HCT116 (cell line): ENCODE results near the gene CHFR. TPM values are rescaled to one million over a fixed set of nuclear protein-coding genes. Genes with fewer than 3 reads are reported as not detected.

Experiments used
- ATAC-seq: fragments of 200-7000 bp; cut with Tn5 transposase; 2 replicates; pipeline ENCODE4 v1.9.1; 2020; ENCODE audit warnings: mild to moderate bottlenecking, moderate library complexity
- BruUV-seq: library from RNA; stranded (reverse); fragments of 400-500 nt; replicated peaks from 2 replicates; lab custom pipeline; 2021; lab: Mats Ljungman, UMichigan
- CTCF ChIA-PET: fragments of 300-600 bp; sonication (Branson Sonifier 250); formaldehyde crosslinking; loops from one replicate; lab custom pipeline; 2021; ENCODE audit warnings: antibody characterized with exemption; lab: Charles Lee
- POLR2A ChIA-PET: fragments of 300-600, 350-600 bp; sonication (Branson Sonifier 250); formaldehyde crosslinking; loops from one replicate; lab custom pipeline; 2021; ENCODE audit warnings: antibody characterized with exemption; lab: Charles Lee
- RAD21 ChIA-PET, 2 experiments: fragments of 300-600 bp; sonication (Branson Sonifier 250); formaldehyde crosslinking; loops; one replicate each; lab custom pipeline; 2023; ENCODE audit warnings: low total read pairs in 2 of 2; ENCODE audit not compliant: uncharacterized antibody in 2 of 2, unreplicated experiment in 2 of 2, low non-redundant PET in 1 of 2; lab: Charles Lee
- DNase-seq: peaks from one replicate; pipeline ENCODE4 v3.0.0-alpha.2; 2010; ENCODE audit warnings: low read depth, low spot score
- H2AFZ ChIP-seq: fragments of 200-600 bp; shearing (Covaris generic), sonication (generic); 2 replicates; pipeline ENCODE4 v1.6.1; 2017; ENCODE audit warnings: low read depth, mixed run types, mixed read lengths, antibody characterized with exemption, low read length; ENCODE audit not compliant: poor library complexity, severe bottlenecking
- H3K27ac ChIP-seq: 2 replicates; pipeline ENCODE4 v1.5.1; 2012; ENCODE audit warnings: low read depth, low read length
- H3K27me3 ChIP-seq: fragments of 200-600 bp; sonication (generic); 2 replicates; pipeline ENCODE4 v1.6.1; 2016; ENCODE audit warnings: mixed run types, low read length, mixed read lengths; ENCODE audit not compliant: insufficient read depth
- H3K36me3 ChIP-seq, 2 experiments: fragments of 200-500 bp in 1 of 2; fragments of 200-600 bp in 1 of 2; sonication (Bioruptor generic) in 1 of 2; sonication (generic) in 1 of 2; 2 replicates each; pipeline versions ENCODE4 v1.5.1 to v1.6.1; 2014 to 2016; ENCODE audit warnings: low read length in 2 of 2, inconsistent platforms in 1 of 2, mixed read lengths in 1 of 2, mixed run types in 1 of 2; ENCODE audit not compliant: insufficient read depth in 2 of 2, control insufficient read depth in 1 of 2
- H3K4me1 ChIP-seq, 2 experiments: fragments of 200-600 bp in 1 of 2; sonication (generic) in 1 of 2; 2 replicates each; pipeline versions ENCODE4 v1.5.1 to v1.6.1; 2012 to 2017; ENCODE audit warnings: low read length in 2 of 2, inconsistent platforms in 1 of 2, mild to moderate bottlenecking in 1 of 2, mixed read lengths in 1 of 2, mixed run types in 1 of 2, moderate library complexity in 1 of 2; ENCODE audit not compliant: insufficient read depth in 2 of 2, control insufficient read depth in 1 of 2
- H3K4me2 ChIP-seq: fragments of 200-600 bp; sonication (generic); 2 replicates; pipeline ENCODE4 v1.6.1; 2017; ENCODE audit warnings: mixed run types, low read length, mixed read lengths
- H3K4me3 ChIP-seq, 2 experiments: fragments of 200-600 bp in 1 of 2; sonication (generic) in 1 of 2; replicated peaks in 1 of 2; 2 replicates each; pipeline ENCODE4 v1.5.1; 2011 to 2016; ENCODE audit warnings: low read length in 2 of 2, control low read depth in 1 of 2, low read depth in 1 of 2, mild to moderate bottlenecking in 1 of 2, mixed read lengths in 1 of 2, mixed run types in 1 of 2
- H3K79me2 ChIP-seq: fragments of 200-600 bp; sonication (generic); 2 replicates; pipeline ENCODE4 v1.6.1; 2017; ENCODE audit warnings: mild to moderate bottlenecking, mixed run types, low read length, moderate library complexity, mixed read lengths; ENCODE audit not compliant: insufficient read depth
- H3K9ac ChIP-seq: fragments of 200-600 bp; sonication (generic); 2 replicates; pipeline ENCODE4 v1.6.1; 2016; ENCODE audit warnings: low read length, mixed read lengths
- H3K9me2 ChIP-seq: fragments of 200-600 bp; sonication (generic), shearing (Covaris generic); 2 replicates; pipeline ENCODE4 v1.6.1; 2017; ENCODE audit warnings: mixed run types, mild to moderate bottlenecking, moderate library complexity; ENCODE audit not compliant: insufficient read depth
- H3K9me3 ChIP-seq, 2 experiments: fragments of 200-500 bp in 1 of 2; fragments of 200-600 bp in 1 of 2; sonication (Bioruptor generic) in 1 of 2; sonication (generic) in 1 of 2; 2 replicates each; pipeline ENCODE4 v1.6.1; 2014 to 2017; ENCODE audit warnings: low read length in 2 of 2, mixed read lengths in 2 of 2, inconsistent platforms in 1 of 2, low read depth in 1 of 2, mild to moderate bottlenecking in 1 of 2, mixed run types in 1 of 2, moderate library complexity in 1 of 2; ENCODE audit not compliant: control insufficient read depth in 1 of 2, insufficient read depth in 1 of 2
- H4K20me1 ChIP-seq: fragments of 200-600 bp; sonication (generic), shearing (Covaris generic); 2 replicates; pipeline ENCODE4 v1.6.1; 2017; ENCODE audit warnings: mixed run types, mild to moderate bottlenecking, moderate library complexity; ENCODE audit not compliant: insufficient read depth
- ATF3 ChIP-seq: IDR thresholded peaks from 2 replicates; pipeline ENCODE4 v1.6.1; 2012
- CBX3 ChIP-seq: IDR thresholded peaks from 2 replicates; pipeline ENCODE4 v1.6.1; 2012; ENCODE audit warnings: low read depth
- CEBPB ChIP-seq: IDR thresholded peaks from 2 replicates; pipeline ENCODE4 v1.6.1; 2012; ENCODE audit warnings: low read depth
- EGR1 ChIP-seq: IDR thresholded peaks from 2 replicates; pipeline ENCODE4 v1.6.1; 2012; ENCODE audit warnings: low read depth
- ELF1 ChIP-seq: IDR thresholded peaks from 2 replicates; pipeline ENCODE4 v1.6.1; 2012; ENCODE audit warnings: low read depth, borderline replicate concordance
- EZH2 ChIP-seq: fragments of 200-600 bp; sonication (generic); IDR thresholded peaks from 2 replicates; pipeline ENCODE4 v1.6.1; 2017; ENCODE audit warnings: antibody characterized with exemption, mixed run types
- EZH2phosphoT487 ChIP-seq: fragments of 200-600 bp; IDR thresholded peaks from 2 replicates; pipeline ENCODE4 v1.6.1; 2018; ENCODE audit warnings: antibody characterized with exemption, borderline replicate concordance
- JUND ChIP-seq: IDR thresholded peaks from 2 replicates; pipeline ENCODE4 v1.6.1; 2012
- MAX ChIP-seq: IDR thresholded peaks from 2 replicates; pipeline ENCODE4 v1.6.1; 2012
- POLR2A ChIP-seq: IDR thresholded peaks from 2 replicates; pipeline ENCODE4 v1.7.0; 2011; ENCODE audit warnings: borderline replicate concordance; ENCODE audit not compliant: insufficient read depth, insufficient read length; ENCODE audit errors: extremely low read depth
- POLR2AphosphoS5 ChIP-seq: IDR thresholded peaks from 2 replicates; pipeline ENCODE4 v1.6.1; 2011; ENCODE audit warnings: mild to moderate bottlenecking, low read depth, low read length, moderate library complexity
- RAD21 ChIP-seq: IDR thresholded peaks from 2 replicates; pipeline ENCODE4 v1.6.1; 2012; ENCODE audit warnings: low read depth, mild to moderate bottlenecking
- REST ChIP-seq: IDR thresholded peaks from 2 replicates; pipeline ENCODE4 v1.6.1; 2012; ENCODE audit warnings: low read depth
- SIN3A ChIP-seq: IDR thresholded peaks from 2 replicates; pipeline ENCODE4 v1.6.1; 2012; ENCODE audit warnings: low read depth
- SRF ChIP-seq: IDR thresholded peaks from 2 replicates; pipeline ENCODE4 v1.6.1; 2012; ENCODE audit warnings: low read depth
- TCF7L2 ChIP-seq: IDR thresholded peaks from 2 replicates; pipeline ENCODE4 v1.7.0; 2011; ENCODE audit warnings: borderline replicate concordance, inconsistent platforms; ENCODE audit not compliant: insufficient read depth, insufficient read length; ENCODE audit errors: extremely low read depth
- YY1 ChIP-seq: IDR thresholded peaks from 2 replicates; pipeline ENCODE4 v1.6.1; 2011; ENCODE audit warnings: low read length, low read depth, moderate library complexity, mild to moderate bottlenecking; ENCODE audit not compliant: insufficient replicate concordance; ENCODE audit errors: extremely low read depth
- ZBTB33 ChIP-seq: IDR thresholded peaks from 2 replicates; pipeline ENCODE4 v1.6.1; 2011; ENCODE audit warnings: mild to moderate bottlenecking, low read length, moderate library complexity; ENCODE audit not compliant: insufficient replicate concordance; ENCODE audit errors: extremely low read depth
- intact Hi-C: fragments of 100-400 bp; cut with micrococcal nuclease; formaldehyde crosslinking; loops from 2 replicates; pipeline ENCODE4 v1.10.0; 2022
- total RNA-seq: library from RNA; stranded (reverse); gene quantifications from one replicate; pipeline ENCODE4 v1.2.1, GENCODE V29; 2021; ENCODE audit not compliant: unreplicated experiment
- TF ChIP-seq, protein P1 (sequence below), 3 experiments: fragments of 200-600 bp in 1 of 3; sonication (generic) in 1 of 3; IDR thresholded peaks in 2 of 3; conservative IDR thresholded peaks in 1 of 3; 2 replicates each; pipeline ENCODE4 v1.5.1; 2012 to 2017; ENCODE audit warnings: low read depth in 2 of 3, low read length in 2 of 3, antibody characterized with exemption in 1 of 3, borderline replicate concordance in 1 of 3, control low read depth in 1 of 3, mild to moderate bottlenecking in 1 of 3, mixed read lengths in 1 of 3, mixed run types in 1 of 3, moderate library complexity in 1 of 3; ENCODE audit not compliant: insufficient read depth in 1 of 3

Gene CHFR
- total RNA-seq, 1 experiment from 2014 or later, result 0.39 TPM

- DNase-seq (no peak), ATAC-seq (no peak)
- H3K4me3 ChIP-seq, result no peak overlapping the region
- POLR2A ChIA-PET, result no interaction called here
- H3K27me3 ChIP-seq, result no peaks in the 10 kb centered on the region
- no peaks in the 10 kb centered on the region for H3K9me3 ChIP-seq
- TF ChIP-seq CBX3, result no peak
- TF ChIP-seq TCF7L2, result no peak
- no peak for TF ChIP-seq POLR2A
- no peak for TF ChIP-seq SRF
- no peak for TF ChIP-seq SIN3A
- no peak for TF ChIP-seq POLR2AphosphoS5
- TF ChIP-seq ELF1, result no peak
- TF ChIP-seq EZH2, result no peak
- no peak for TF ChIP-seq ZBTB33
- TF ChIP-seq JUND, result no peak
- TF ChIP-seq, protein P1, sequence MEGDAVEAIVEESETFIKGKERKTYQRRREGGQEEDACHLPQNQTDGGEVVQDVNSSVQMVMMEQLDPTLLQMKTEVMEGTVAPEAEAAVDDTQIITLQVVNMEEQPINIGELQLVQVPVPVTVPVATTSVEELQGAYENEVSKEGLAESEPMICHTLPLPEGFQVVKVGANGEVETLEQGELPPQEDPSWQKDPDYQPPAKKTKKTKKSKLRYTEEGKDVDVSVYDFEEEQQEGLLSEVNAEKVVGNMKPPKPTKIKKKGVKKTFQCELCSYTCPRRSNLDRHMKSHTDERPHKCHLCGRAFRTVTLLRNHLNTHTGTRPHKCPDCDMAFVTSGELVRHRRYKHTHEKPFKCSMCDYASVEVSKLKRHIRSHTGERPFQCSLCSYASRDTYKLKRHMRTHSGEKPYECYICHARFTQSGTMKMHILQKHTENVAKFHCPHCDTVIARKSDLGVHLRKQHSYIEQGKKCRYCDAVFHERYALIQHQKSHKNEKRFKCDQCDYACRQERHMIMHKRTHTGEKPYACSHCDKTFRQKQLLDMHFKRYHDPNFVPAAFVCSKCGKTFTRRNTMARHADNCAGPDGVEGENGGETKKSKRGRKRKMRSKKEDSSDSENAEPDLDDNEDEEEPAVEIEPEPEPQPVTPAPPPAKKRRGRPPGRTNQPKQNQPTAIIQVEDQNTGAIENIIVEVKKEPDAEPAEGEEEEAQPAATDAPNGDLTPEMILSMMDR (IDR thresholded peaks at IDR 0.05 in 2 of 3, conservative IDR thresholded peaks at IDR 0.05 in 1 of 3; ENCODE audit: borderline replicate concordance in 1 of 3, insufficient read depth in 1 of 3, low read depth in 2 of 3, low read length in 2 of 3), result no peak
- no peak for TF ChIP-seq YY1
- no peak for TF ChIP-seq RAD21
- TF ChIP-seq EZH2phosphoT487, result no peak
- no peak for TF ChIP-seq CEBPB
- TF ChIP-seq REST, result no peak
- no peak for TF ChIP-seq MAX
- TF ChIP-seq ATF3, result no peak
- no peak for TF ChIP-seq EGR1
- H3K4me2 ChIP-seq, result no peak overlapping the region
- H3K36me3 ChIP-seq, result no peaks in the 10 kb centered on the region
- H2AFZ ChIP-seq, result no peak overlapping the region
- intact Hi-C loops, result no loop called here
- no peaks in the 10 kb centered on the region for H3K79me2 ChIP-seq
- H3K9ac ChIP-seq, result no peak overlapping the region
- H3K9me2 ChIP-seq, result no peaks in the 10 kb centered on the region
- RAD21 ChIA-PET, result no interaction called here
- CTCF ChIA-PET, result no interaction called here
- no peak overlapping the region for H3K27ac ChIP-seq
- H3K4me1 ChIP-seq, result no peaks in the 10 kb centered on the region
- no peaks in the 10 kb centered on the region for H4K20me1 ChIP-seq
- no TSS peak for BruUV-seq
Measured at GRCh38 chr12:132841151-132841550, 46.3 kb downstream of the CHFR start.
